HepG2 (cell line): ENCODE results near the gene GREM1. TPM values are rescaled to one million over a fixed set of nuclear protein-coding genes. Genes with fewer than 3 reads are reported as not detected.

Source experiments
- ATF7 ChIP-seq, 2 experiments: fragments of 450-650 bp in 1 of 2; sonication (generic) in 1 of 2; formaldehyde crosslinking in 1 of 2; IDR thresholded peaks; 2 replicates each; pipeline versions ENCODE4 v1.4.0 to v1.6.1; 2016 to 2020; ENCODE audit warnings: antibody characterized with exemption in 1 of 2, mild to moderate bottlenecking in 1 of 2, missing genetic modification reagents in 1 of 2
- ELK4 ChIP-seq: sonication (generic); formaldehyde crosslinking; IDR thresholded peaks from 2 replicates; pipeline ENCODE4 v1.9.0; 2021; ENCODE audit warnings: missing genetic modification reagents, borderline replicate concordance
- GABPB1 ChIP-seq: IDR thresholded peaks from 2 replicates; pipeline ENCODE4 v1.6.1; 2016; ENCODE audit warnings: mild to moderate bottlenecking, missing genetic modification reagents, moderate library complexity, missing compliant biosample characterization
- HDAC2 ChIP-seq: sonication (generic); formaldehyde crosslinking; IDR thresholded peaks from 2 replicates; pipeline ENCODE4 v1.4.0; 2020; ENCODE audit warnings: missing genetic modification reagents
- MNT ChIP-seq: fragments of 450-650 bp; IDR thresholded peaks from 2 replicates; pipeline ENCODE4 v1.6.1; 2016
- RERE ChIP-seq: IDR thresholded peaks from 2 replicates; pipeline ENCODE4 v1.6.1; 2016; ENCODE audit warnings: low read depth, missing genetic modification reagents, missing compliant biosample characterization
- ZBTB7B ChIP-seq: sonication (generic); formaldehyde crosslinking; IDR thresholded peaks from 2 replicates; pipeline ENCODE4 v1.4.0; 2020; ENCODE audit warnings: missing genetic modification reagents
- ZNF18 ChIP-seq: sonication (generic); formaldehyde crosslinking; IDR thresholded peaks from 2 replicates; pipeline ENCODE4 v1.8.0; 2022; ENCODE audit warnings: mild to moderate bottlenecking, missing genetic modification reagents; ENCODE audit not compliant: insufficient replicate concordance
- ZNF407 ChIP-seq: sonication (generic); formaldehyde crosslinking; IDR thresholded peaks from one replicate; pipeline ENCODE4 v1.5.1; 2020; ENCODE audit warnings: mild to moderate bottlenecking, missing genetic modification reagents; ENCODE audit errors: not compliant biosample characterization
- polyA plus RNA-seq, 8 experiments: library from polyadenylated mRNA; depleted of rRNA in 3 of 8; stranded (reverse) in 7 of 8; unstranded in 1 of 8; fragments of >200 nt; fragmentation: Illumina TruSeq in 4 of 8; extraction: Trizol in 4 of 8; gene quantifications; 2 replicates each; pipeline versions ENCODE4 v1.2.1 to v1.2.3, GENCODE V29; 2011 to 2016; ENCODE audit warnings: low read depth in 4 of 8, missing spikeins in 1 of 8, mixed read lengths in 1 of 8; ENCODE audit not compliant: insufficient read depth in 1 of 8
- total RNA-seq, 5 experiments: library from RNA; depleted of rRNA; stranded (reverse); fragments of >200 nt; fragmentation: Illumina TruSeq; extraction: Trizol; gene quantifications; 2 replicates each; pipeline ENCODE4 v1.2.3, GENCODE V29; 2016; ENCODE audit warnings: low read depth in 1 of 5

GREM1 gene
- total and polyA plus RNA-seq, 2 of the 13 experiments (the other 11 are each of a cell fraction or from before 2014, with no cell fraction given), result 0.02 to 0.08 TPM

GRCh38 chr15:32677238-32677750 lies 40.5 kb upstream of the GREM1 start (continued):
- TF ChIP-seq ZNF407 (CRISPR knock-in tag), result no peak
- peak; percentile 88 for TF ChIP-seq ZNF18 (CRISPR knock-in tag)
- TF ChIP-seq ATF7 (IDR thresholded peaks at IDR 0.05), result peak; percentile 19; the same call in 1 of the 2 replicates
- no peak for TF ChIP-seq ATF7 (CRISPR knock-in tag; IDR thresholded peaks at IDR 0.05)
- TF ChIP-seq MNT, result no peak
- no peak for TF ChIP-seq ELK4 (CRISPR knock-in tag)
- peak; percentile 43; the same call in 1 of the 2 replicates for TF ChIP-seq HDAC2 (CRISPR knock-in tag)
- 0 out of 2 replicates have a peak, but pooled peaks have one; percentile 10 for TF ChIP-seq GABPB1 (CRISPR knock-in tag)
- TF ChIP-seq RERE (CRISPR knock-in tag), result 0 out of 2 replicates have a peak, but pooled peaks have one; percentile 43
- 0 out of 2 replicates have a peak, but pooled peaks have one; percentile 21 for TF ChIP-seq ZBTB7B (CRISPR knock-in tag)
